HepG2 (cell line): ENCODE measurements around the gene PSKH1. TPM values are rescaled to one million over a fixed set of nuclear protein-coding genes. Genes with fewer than 3 reads are reported as not detected.
A peak's percentile ranks its signal among the peaks of the same experiment; 100 is the strongest.

Experiments
- CSRNP1 ChIP-seq: sonication (generic); formaldehyde crosslinking; IDR thresholded peaks from 2 replicates; pipeline ENCODE4 v1.8.1; 2023; ENCODE audit warnings: mild to moderate bottlenecking, missing genetic modification reagents
- GABPA ChIP-seq, 2 experiments: IDR thresholded peaks; 2 replicates each; pipeline ENCODE4 v1.6.1; 2011 to 2016; ENCODE audit warnings: low read depth in 2 of 2, low read length in 1 of 2, missing biosample characterization in 1 of 2, missing genetic modification characterization in 1 of 2
- HNRNPLL ChIP-seq: fragments of 200-400 bp; formaldehyde crosslinking; IDR thresholded peaks from 2 replicates; pipeline ENCODE4 v1.6.1; 2017; ENCODE audit warnings: mild to moderate bottlenecking, low read depth, low read length; ENCODE audit not compliant: poor library complexity, severe bottlenecking
- MIXL1 ChIP-seq: IDR thresholded peaks from 2 replicates; pipeline ENCODE4 v1.6.1; 2016
- MTF2 ChIP-seq: sonication (generic); formaldehyde crosslinking; IDR thresholded peaks from 2 replicates; pipeline ENCODE4 v1.5.0; 2020; ENCODE audit warnings: missing genetic modification reagents, borderline replicate concordance
- NR2C2 ChIP-seq: sonication (generic); formaldehyde crosslinking; IDR thresholded peaks from 2 replicates; pipeline ENCODE4 v1.4.0; 2020; ENCODE audit warnings: missing genetic modification reagents, mild to moderate bottlenecking, moderate library complexity, borderline replicate concordance
- POLR2G ChIP-seq: fragments of 200-400 bp; formaldehyde crosslinking; IDR thresholded peaks from 2 replicates; pipeline ENCODE4 v1.6.1; 2018; ENCODE audit warnings: mild to moderate bottlenecking, low read depth, low read length, moderate library complexity
- REST ChIP-seq, 2 experiments: IDR thresholded peaks; 2 replicates each; pipeline ENCODE4 v1.6.1; 2011 to 2012; ENCODE audit warnings: low read length in 2 of 2, borderline replicate concordance in 1 of 2, low read depth in 1 of 2, mild to moderate bottlenecking in 1 of 2, moderate library complexity in 1 of 2
- U2AF2 ChIP-seq: fragments of 200-400 bp; formaldehyde crosslinking; IDR thresholded peaks from 2 replicates; pipeline ENCODE4 v1.6.1; 2017; ENCODE audit warnings: low read depth, mild to moderate bottlenecking, low read length
- ZBTB37 ChIP-seq: sonication (generic); formaldehyde crosslinking; IDR thresholded peaks from 2 replicates; pipeline ENCODE4 v1.4.0; 2020; ENCODE audit warnings: mild to moderate bottlenecking, missing genetic modification reagents
- ZGPAT ChIP-seq: IDR thresholded peaks from 2 replicates; pipeline ENCODE4 v1.6.1; 2016; ENCODE audit warnings: mild to moderate bottlenecking
- ZNF234 ChIP-seq: sonication (generic); formaldehyde crosslinking; conservative IDR thresholded peaks from 2 replicates; pipeline ENCODE4 v1.5.1; 2020; ENCODE audit warnings: mild to moderate bottlenecking, missing genetic modification reagents
- ZNF253 ChIP-seq: sonication (generic); formaldehyde crosslinking; IDR thresholded peaks from 2 replicates; pipeline ENCODE4 v1.8.0; 2022; ENCODE audit warnings: mild to moderate bottlenecking, missing genetic modification reagents, borderline replicate concordance
- ZNF292 ChIP-seq: sonication (generic); formaldehyde crosslinking; IDR thresholded peaks from 2 replicates; pipeline ENCODE4 v1.8.1; 2022; ENCODE audit warnings: mild to moderate bottlenecking, low read depth, missing genetic modification reagents, borderline replicate concordance
- ZNF382 ChIP-seq: sonication (generic); formaldehyde crosslinking; IDR thresholded peaks from 2 replicates; pipeline ENCODE4 v1.5.0; 2020; ENCODE audit warnings: missing genetic modification reagents, mild to moderate bottlenecking, borderline replicate concordance
- ZNF431 ChIP-seq: sonication (generic); formaldehyde crosslinking; IDR thresholded peaks from 2 replicates; pipeline ENCODE4 v1.9.0; 2022; ENCODE audit warnings: missing genetic modification reagents, low read depth, mild to moderate bottlenecking, borderline replicate concordance
- ZNF530 ChIP-seq: sonication (generic); formaldehyde crosslinking; IDR thresholded peaks from 2 replicates; pipeline ENCODE4 v1.5.0; 2020; ENCODE audit warnings: low read depth, mild to moderate bottlenecking, missing genetic modification reagents
- ZNF558 ChIP-seq: sonication (generic); formaldehyde crosslinking; IDR thresholded peaks from 2 replicates; pipeline ENCODE4 v1.9.0; 2022; ENCODE audit warnings: mild to moderate bottlenecking, missing genetic modification reagents, borderline replicate concordance
- polyA plus RNA-seq, 8 experiments: library from polyadenylated mRNA; depleted of rRNA in 3 of 8; stranded (reverse) in 7 of 8; unstranded in 1 of 8; fragments of >200 nt; fragmentation: Illumina TruSeq in 4 of 8; extraction: Trizol in 4 of 8; gene quantifications; 2 replicates each; pipeline versions ENCODE4 v1.2.1 to v1.2.3, GENCODE V29; 2011 to 2016; ENCODE audit warnings: low read depth in 4 of 8, missing spikeins in 1 of 8, mixed read lengths in 1 of 8; ENCODE audit not compliant: insufficient read depth in 1 of 8
- total RNA-seq, 5 experiments: library from RNA; depleted of rRNA; stranded (reverse); fragments of >200 nt; fragmentation: Illumina TruSeq; extraction: Trizol; gene quantifications; 2 replicates each; pipeline ENCODE4 v1.2.3, GENCODE V29; 2016; ENCODE audit warnings: low read depth in 1 of 5

Gene PSKH1
- total and polyA plus RNA-seq, 2 of the 13 experiments (the other 11 are each of a cell fraction or from before 2014, with no cell fraction given) = 8.4 to 19.1 TPM

- TF ChIP-seq GABPA (IDR thresholded peaks at IDR 0.05; ENCODE audit: low read depth, low read length) (no peak), GABPA (CRISPR knock-in tag; IDR thresholded peaks at IDR 0.05; ENCODE audit: low read depth) (0 out of 2 replicates have a peak, but pooled peaks have one; percentile 33), CSRNP1 (CRISPR knock-in tag) (no peak), ZNF431 (CRISPR knock-in tag) (0 out of 2 replicates have a peak, but pooled peaks have one; percentile 24), NR2C2 (CRISPR knock-in tag) (peak; percentile 14; the same call in 1 of the 2 replicates), ZNF253 (no peak), REST (IDR thresholded peaks at IDR 0.05; ENCODE audit: borderline replicate concordance in 1 of 2, low read depth in 1 of 2, low read length in 2 of 2) (peak in 1 of 2 experiments; percentile 67; a peak in 1 of 4 replicates), U2AF2 (no peak), ZNF382 (CRISPR knock-in tag) (no peak), POLR2G (no peak), HNRNPLL (no peak), MIXL1 (CRISPR knock-in tag) (peak; percentile 40; the same call in 1 of the 2 replicates), MTF2 (no peak), ZNF558 (no peak), ZNF292 (CRISPR knock-in tag) (peak; percentile 21; the same call in 1 of the 2 replicates), ZGPAT (CRISPR knock-in tag) (peak; percentile 71), ZNF234 (CRISPR knock-in tag) (no peak), ZBTB37 (CRISPR knock-in tag) (no peak), ZNF530 (CRISPR knock-in tag) (no peak)
Measured at GRCh38 chr16:67857547-67858233, 35.4 kb upstream of the PSKH1 start (continued).
